Endothelial cell (in vitro differentiated cells): ENCODE data around the gene CYP24A1. TPM values are rescaled to one million over a fixed set of nuclear protein-coding genes. Genes with fewer than 3 reads are reported as not detected.
"Not testable (repeated sequence)": the region's sequence is repeated elsewhere in the genome, so short reads cannot be mapped to it uniquely, and the experiment has no call there.

Experiments
- DNase-seq: peaks from one replicate; pipeline ENCODE4 v3.0.0; 2021; ENCODE audit warnings: low spot score
- H3K27ac Mint-ChIP-seq: one replicate; pipeline ENCODE4 v1.8.0; 2021; ENCODE audit warnings: mixed read lengths, inconsistent platforms; ENCODE audit not compliant: unreplicated experiment
- H3K27me3 Mint-ChIP-seq: one replicate; pipeline ENCODE4 v1.8.0; 2021; ENCODE audit warnings: mild to moderate bottlenecking, moderate library complexity, mixed read lengths, inconsistent platforms; ENCODE audit not compliant: unreplicated experiment
- H3K36me3 Mint-ChIP-seq: one replicate; pipeline ENCODE4 v1.8.0; 2021; ENCODE audit warnings: mild to moderate bottlenecking, low read depth, mixed read lengths, inconsistent platforms; ENCODE audit not compliant: unreplicated experiment
- H3K4me1 Mint-ChIP-seq: one replicate; pipeline ENCODE4 v1.8.0; 2021; ENCODE audit warnings: mild to moderate bottlenecking, mixed read lengths, inconsistent platforms; ENCODE audit not compliant: unreplicated experiment
- H3K4me3 Mint-ChIP-seq: one replicate; pipeline ENCODE4 v1.8.0; 2021; ENCODE audit warnings: mild to moderate bottlenecking, mixed read lengths, inconsistent platforms; ENCODE audit not compliant: unreplicated experiment
- H3K9me3 Mint-ChIP-seq: one replicate; pipeline ENCODE4 v1.8.0; 2021; ENCODE audit warnings: mixed read lengths, inconsistent platforms; ENCODE audit not compliant: unreplicated experiment
- CTCF ChIP-seq: fragments of 200-600 bp; sonication (generic); IDR thresholded peaks from one replicate; pipeline ENCODE4 v1.5.0; 2021; ENCODE audit warnings: antibody characterized with exemption; ENCODE audit not compliant: unreplicated experiment
- total RNA-seq: library from RNA; stranded (reverse); fragmentation: NEBNext Ultra II Directional; extraction: Animal tissue kit (Norgen Biotek cat#: 25700); gene quantifications from one replicate; pipeline ENCODE4 v1.2.1, GENCODE V29; 2021; ENCODE audit not compliant: unreplicated experiment

CYP24A1 gene
- total RNA-seq, 1 donor from 2014 or later = not detected

GRCh38 chr20:54133434-54134427, 40.1 kb downstream of the CYP24A1 start:
- TF ChIP-seq CTCF = no peak
- H3K4me1 Mint-ChIP-seq = no peaks in the 10 kb centered on the region
- H3K36me3 Mint-ChIP-seq = no peaks in the 10 kb centered on the region
- H3K27me3 Mint-ChIP-seq = no peaks in the 10 kb centered on the region
- no peak overlapping the region for H3K27ac Mint-ChIP-seq
- no peak overlapping the region for H3K4me3 Mint-ChIP-seq
- H3K9me3 Mint-ChIP-seq = no peaks in the 10 kb centered on the region
- no peak for DNase-seq

GRCh38 chr20:54132612-54133433, 41.0 kb downstream of the CYP24A1 start:
- TF ChIP-seq CTCF = no peak
- Mint-ChIP-seq H3K36me3 (no peaks in the 10 kb centered on the region), H3K9me3 (no peaks in the 10 kb centered on the region), H3K27ac (no peak overlapping the region), H3K4me1 (no peaks in the 10 kb centered on the region), H3K4me3 (no peak overlapping the region), H3K27me3 (no peaks in the 10 kb centered on the region)
- DNase-seq = no peak

- Mint-ChIP-seq H3K27me3 (no peaks in the 10 kb centered on the region), H3K27ac (no peak overlapping the region)
These were observed 41.8 kb downstream of the CYP24A1 start for GRCh38 chr20:54131675-54132611.

GRCh38 chr20:54131125-54131524, 42.7 kb downstream of the CYP24A1 start:
- H3K27me3 Mint-ChIP-seq, H3K4me1 Mint-ChIP-seq, DNase-seq: not testable (repeated sequence)

More at GRCh38 chr20:54131675-54132611, 41.8 kb downstream of the CYP24A1 start:
- no peak for DNase-seq
- Mint-ChIP-seq H3K4me3 (no peak overlapping the region), H3K4me1 (no peaks in the 10 kb centered on the region), H3K36me3 (no peaks in the 10 kb centered on the region), H3K9me3 (no peaks in the 10 kb centered on the region)
- no peak for TF ChIP-seq CTCF

GRCh38 chr20:54129350-54129749, 44.4 kb downstream of the CYP24A1 start:
- TF ChIP-seq CTCF = no peak
- H3K9me3 Mint-ChIP-seq = no peaks in the 10 kb centered on the region
- no peaks in the 10 kb centered on the region for H3K36me3 Mint-ChIP-seq
- H3K27me3 Mint-ChIP-seq = peaks cover 2% of the 10 kb centered on the region
- no peaks in the 10 kb centered on the region for H3K4me1 Mint-ChIP-seq
- DNase-seq = no peak
- H3K27ac Mint-ChIP-seq = no peak overlapping the region
- no peak overlapping the region for H3K4me3 Mint-ChIP-seq

More at GRCh38 chr20:54131125-54131524, 42.7 kb downstream of the CYP24A1 start:
- H3K4me3 Mint-ChIP-seq, H3K36me3 Mint-ChIP-seq, H3K9me3 Mint-ChIP-seq, H3K27ac Mint-ChIP-seq: not testable (repeated sequence)
